Measurements from ENCODE around the gene VDAC1.

DNA sequence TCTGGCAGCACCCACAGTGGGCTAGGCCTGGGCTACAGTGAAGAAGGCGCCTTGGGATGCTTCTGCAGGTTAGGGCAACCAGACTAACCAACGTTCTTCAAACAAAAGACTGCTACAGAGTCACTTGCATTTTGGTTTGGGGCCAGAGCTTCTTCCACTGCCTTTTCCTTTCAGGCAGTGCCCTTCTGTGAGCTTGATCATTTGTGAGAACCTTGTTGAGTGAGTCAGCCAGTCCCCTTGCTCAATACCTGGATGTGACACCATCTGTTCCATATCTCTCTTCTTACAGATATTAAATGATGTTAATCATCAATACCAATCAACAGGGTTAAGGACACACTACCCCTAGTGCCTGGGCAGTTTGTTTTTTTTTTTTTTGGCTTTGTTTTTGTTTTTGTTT, 46.5 kb upstream of the VDAC1 start:
- TF ChIP-seq, protein P1, sequence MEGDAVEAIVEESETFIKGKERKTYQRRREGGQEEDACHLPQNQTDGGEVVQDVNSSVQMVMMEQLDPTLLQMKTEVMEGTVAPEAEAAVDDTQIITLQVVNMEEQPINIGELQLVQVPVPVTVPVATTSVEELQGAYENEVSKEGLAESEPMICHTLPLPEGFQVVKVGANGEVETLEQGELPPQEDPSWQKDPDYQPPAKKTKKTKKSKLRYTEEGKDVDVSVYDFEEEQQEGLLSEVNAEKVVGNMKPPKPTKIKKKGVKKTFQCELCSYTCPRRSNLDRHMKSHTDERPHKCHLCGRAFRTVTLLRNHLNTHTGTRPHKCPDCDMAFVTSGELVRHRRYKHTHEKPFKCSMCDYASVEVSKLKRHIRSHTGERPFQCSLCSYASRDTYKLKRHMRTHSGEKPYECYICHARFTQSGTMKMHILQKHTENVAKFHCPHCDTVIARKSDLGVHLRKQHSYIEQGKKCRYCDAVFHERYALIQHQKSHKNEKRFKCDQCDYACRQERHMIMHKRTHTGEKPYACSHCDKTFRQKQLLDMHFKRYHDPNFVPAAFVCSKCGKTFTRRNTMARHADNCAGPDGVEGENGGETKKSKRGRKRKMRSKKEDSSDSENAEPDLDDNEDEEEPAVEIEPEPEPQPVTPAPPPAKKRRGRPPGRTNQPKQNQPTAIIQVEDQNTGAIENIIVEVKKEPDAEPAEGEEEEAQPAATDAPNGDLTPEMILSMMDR (IDR thresholded peaks at IDR 0.05) = no peak
- TF ChIP-seq EP300 (IDR thresholded peaks at IDR 0.05) = no peak
